Uterus (tissue), 4 donors: Measurements from ENCODE around the gene NRBF2. TPM values are rescaled to one million over a fixed set of nuclear protein-coding genes. Genes with fewer than 3 reads are reported as not detected.

Experiments used
- DNase-seq, 2 donors: peaks; one replicate each; pipeline ENCODE4 v3.0.0-alpha.2; 2019 to 2020
- H3K27ac ChIP-seq, 2 donors: fragments of 200-600 bp; sonication (generic); 1 replicate in 1 of 2; 2 replicates in 1 of 2; pipeline ENCODE4 v1.5.1; 2016 to 2018
- H3K27me3 ChIP-seq, 2 donors: fragments of 200-600 bp; sonication (generic); one replicate each; pipeline ENCODE4 v1.5.1; 2018 to 2019; ENCODE audit warnings: control low read depth in 1 of 2
- H3K36me3 ChIP-seq, 2 donors: fragments of 200-600 bp; sonication (generic); one replicate each; pipeline ENCODE4 v1.5.1; 2019; ENCODE audit warnings: control low read depth in 1 of 2
- H3K4me1 ChIP-seq, 2 donors: fragments of 200-600 bp; sonication (generic); one replicate each; pipeline ENCODE4 v1.5.1; 2018 to 2019; ENCODE audit warnings: control low read depth in 1 of 2
- H3K4me3 ChIP-seq, 2 donors: fragments of 200-600 bp; sonication (generic); 1 replicate in 1 of 2; 2 replicates in 1 of 2; pipeline ENCODE4 v1.5.1; 2018 to 2019; ENCODE audit warnings: mild to moderate bottlenecking in 1 of 2
- H3K9me3 ChIP-seq, 2 donors: fragments of 200-600 bp; sonication (generic); one replicate each; pipeline ENCODE4 v1.5.1; 2019; ENCODE audit warnings: control low read depth in 1 of 2
- POLR2A ChIP-seq, 2 donors: fragments of 450-650 bp; IDR thresholded peaks; one replicate each; pipeline ENCODE4 v1.6.1; 2016; ENCODE audit warnings: antibody characterized with exemption in 2 of 2, mild to moderate bottlenecking in 1 of 2, moderate library complexity in 1 of 2
- intact Hi-C: fragments of 100-400 bp; cut with DNase I; formaldehyde crosslinking; loops from one replicate; pipeline ENCODE4 v1.15.1; 2023; ENCODE audit warnings: low total_unique reads
- total RNA-seq, 4 donors: library from RNA; depleted of rRNA in 3 of 4; stranded (reverse); fragments of >200 nt in 3 of 4; gene quantifications; one replicate each; pipeline versions ENCODE4 v1.1.0 to v1.2.4, GENCODE V29; 2014 to 2023
- TF ChIP-seq, protein P1 (sequence below), 4 experiments: fragments of 200-600 bp in 2 of 4; fragments of 450-650 bp in 2 of 4; sonication (generic) in 2 of 4; IDR thresholded peaks; one replicate each; pipeline ENCODE4 v1.5.1; 2016 to 2019; ENCODE audit warnings: antibody characterized with exemption in 4 of 4, mild to moderate bottlenecking in 2 of 4, moderate library complexity in 1 of 4
- donor health status: DM: yes; HTN: yes; CAD: no.

Gene NRBF2
- total RNA-seq, 4 donors from 2014 or later: 4.1 to 20.7 (median 17.0) TPM

- no peak for DNase-seq
- peak overlapping the region in 1 of 2 donors; percentile 57 for H3K27ac ChIP-seq
- TF ChIP-seq, protein P1, sequence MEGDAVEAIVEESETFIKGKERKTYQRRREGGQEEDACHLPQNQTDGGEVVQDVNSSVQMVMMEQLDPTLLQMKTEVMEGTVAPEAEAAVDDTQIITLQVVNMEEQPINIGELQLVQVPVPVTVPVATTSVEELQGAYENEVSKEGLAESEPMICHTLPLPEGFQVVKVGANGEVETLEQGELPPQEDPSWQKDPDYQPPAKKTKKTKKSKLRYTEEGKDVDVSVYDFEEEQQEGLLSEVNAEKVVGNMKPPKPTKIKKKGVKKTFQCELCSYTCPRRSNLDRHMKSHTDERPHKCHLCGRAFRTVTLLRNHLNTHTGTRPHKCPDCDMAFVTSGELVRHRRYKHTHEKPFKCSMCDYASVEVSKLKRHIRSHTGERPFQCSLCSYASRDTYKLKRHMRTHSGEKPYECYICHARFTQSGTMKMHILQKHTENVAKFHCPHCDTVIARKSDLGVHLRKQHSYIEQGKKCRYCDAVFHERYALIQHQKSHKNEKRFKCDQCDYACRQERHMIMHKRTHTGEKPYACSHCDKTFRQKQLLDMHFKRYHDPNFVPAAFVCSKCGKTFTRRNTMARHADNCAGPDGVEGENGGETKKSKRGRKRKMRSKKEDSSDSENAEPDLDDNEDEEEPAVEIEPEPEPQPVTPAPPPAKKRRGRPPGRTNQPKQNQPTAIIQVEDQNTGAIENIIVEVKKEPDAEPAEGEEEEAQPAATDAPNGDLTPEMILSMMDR (IDR thresholded peaks at IDR 0.05): no peak
- TF ChIP-seq POLR2A (IDR thresholded peaks at IDR 0.05): no peak
These were observed 27.7 kb upstream of the NRBF2 start for GRCh38 chr10:63105225-63106110.

DNA sequence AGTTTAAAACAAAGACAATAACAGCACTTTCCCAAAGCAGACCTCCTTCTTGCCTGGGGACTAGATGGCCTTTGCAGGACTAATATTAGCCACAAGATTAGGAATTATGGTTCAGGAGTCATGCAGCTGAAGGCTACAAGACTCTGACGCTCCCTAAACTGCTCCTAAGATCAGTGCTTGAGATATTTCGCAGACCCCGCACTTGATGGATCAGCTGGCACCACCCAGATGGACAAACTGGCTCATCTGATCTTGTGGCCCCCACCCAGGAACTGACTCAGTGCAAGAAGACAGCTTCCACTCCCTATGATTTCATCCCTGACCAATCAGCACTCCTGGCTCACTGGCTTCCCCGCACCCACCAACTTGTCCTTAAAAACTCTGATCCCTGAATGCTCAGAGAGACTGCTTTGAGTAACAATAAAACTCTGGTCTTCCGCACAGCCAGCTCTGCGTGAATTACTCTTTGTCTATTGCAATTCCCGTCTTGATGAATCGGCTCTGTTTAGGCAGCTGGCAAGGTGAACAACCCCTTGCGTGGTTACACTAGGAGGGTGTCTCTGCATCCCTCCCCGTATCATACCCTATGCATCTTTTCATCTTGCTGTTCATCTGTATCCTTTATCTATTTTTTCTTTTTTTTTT is 26.9 kb upstream of the NRBF2 start:
- Histone ChIP-seq H3K36me3 (no peaks in the 10 kb centered on the region), H3K9me3 (no peaks in the 10 kb centered on the region), H3K4me1 (no peaks in the 10 kb centered on the region), H3K27ac (peak overlapping the region in 1 of 2 donors; percentile 57), H3K4me3 (no peak overlapping the region), H3K27me3 (no peaks in the 10 kb centered on the region)
- TF ChIP-seq, protein P1 (IDR thresholded peaks at IDR 0.05): no peak
- TF ChIP-seq POLR2A (IDR thresholded peaks at IDR 0.05): no peak
- intact Hi-C loops: no loop called here
- peak; percentile 42 to 57 for DNase-seq

More at GRCh38 chr10:63105225-63106110, 27.7 kb upstream of the NRBF2 start:
- no peaks in the 10 kb centered on the region for H3K4me1 ChIP-seq
- intact Hi-C loops: no loop called here
- H3K27me3 ChIP-seq: no peaks in the 10 kb centered on the region
- H3K36me3 ChIP-seq: no peaks in the 10 kb centered on the region
- no peaks in the 10 kb centered on the region for H3K9me3 ChIP-seq
- H3K4me3 ChIP-seq: no peak overlapping the region

- no peak overlapping the region for H3K4me3 ChIP-seq
- no peaks in the 10 kb centered on the region for H3K36me3 ChIP-seq
- H3K4me1 ChIP-seq: no peaks in the 10 kb centered on the region
- intact Hi-C loops: no loop called here
- no peaks in the 10 kb centered on the region for H3K27me3 ChIP-seq
- TF ChIP-seq, protein P1 (IDR thresholded peaks at IDR 0.05): no peak
- TF ChIP-seq POLR2A (IDR thresholded peaks at IDR 0.05): no peak
- no peaks in the 10 kb centered on the region for H3K9me3 ChIP-seq
- no peak for DNase-seq
- no peak overlapping the region for H3K27ac ChIP-seq
These were observed 25.1 kb upstream of the NRBF2 start for GRCh38 chr10:63107943-63108437.

DNA sequence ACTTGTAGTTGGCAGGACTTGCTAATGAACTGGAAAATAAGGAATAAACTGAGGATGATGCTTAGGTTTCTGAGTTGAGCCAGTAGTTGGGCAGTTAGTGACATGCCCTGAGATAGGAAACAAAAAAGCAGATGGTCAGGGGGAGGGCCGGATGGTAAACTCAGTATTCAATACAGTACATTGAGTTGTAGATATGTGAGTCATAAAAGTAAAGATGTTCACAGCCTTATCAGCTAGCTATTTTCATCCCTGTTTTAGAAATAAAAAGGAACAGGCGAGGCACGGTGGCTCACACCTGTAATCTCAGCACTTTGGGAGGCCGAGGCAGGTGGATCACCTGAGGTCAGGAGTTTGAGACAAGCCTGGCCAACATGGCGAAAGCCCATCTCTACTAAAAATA is 22.2 kb upstream of the NRBF2 start:
- intact Hi-C loops: no loop called here
- Histone ChIP-seq H3K9me3 (no peaks in the 10 kb centered on the region), H3K27me3 (no peaks in the 10 kb centered on the region), H3K4me3 (no peak overlapping the region), H3K36me3 (no peaks in the 10 kb centered on the region), H3K27ac (no peak overlapping the region), H3K4me1 (peaks cover 7% of the 10 kb centered on the region in 2 donors)
- TF ChIP-seq POLR2A (IDR thresholded peaks at IDR 0.05): no peak
- TF ChIP-seq, protein P1 (IDR thresholded peaks at IDR 0.05): no peak
- DNase-seq: no peak
